Measurements from ENCODE around the gene MAX.

The MAX gene

GRCh38 chr14:65072937-65073336 is 29.4 kb downstream of the MAX start:
- peaks cover 24% of the 10 kb centered on the region for H3K4me1 ChIP-seq (ENCODE audit: control insufficient read depth, insufficient read depth, low read length)
- no peak overlapping the region for H3K27ac ChIP-seq (ENCODE audit: low read length)
- no peaks in the 10 kb centered on the region for H3K9me3 ChIP-seq (ENCODE audit: control insufficient read depth in 2 of 2, low read length in 2 of 2)
- H3K36me3 ChIP-seq (ENCODE audit: control insufficient read depth in 2 of 2, insufficient read depth in 2 of 2, low read length in 2 of 2) = peaks cover 16 to 26% of the 10 kb centered on the region in 2 donors
- no peaks in the 10 kb centered on the region for H3K27me3 ChIP-seq (ENCODE audit: control insufficient read depth in 1 of 2, insufficient read depth in 2 of 2, low read length in 2 of 2)
- no peak overlapping the region for H3K4me3 ChIP-seq (ENCODE audit: low read length in 2 of 2)
- H3K9ac ChIP-seq (ENCODE audit: low read length in 2 of 2) = no peak overlapping the region

GRCh38 chr14:65072256-65072655 is 30.1 kb downstream of the MAX start:
- H3K4me1 ChIP-seq (ENCODE audit: control insufficient read depth, insufficient read depth, low read length) = peaks cover 24% of the 10 kb centered on the region
- H3K27me3 ChIP-seq (ENCODE audit: control insufficient read depth in 1 of 2, insufficient read depth in 2 of 2, low read length in 2 of 2) = no peaks in the 10 kb centered on the region
- no peak overlapping the region for H3K4me3 ChIP-seq (ENCODE audit: low read length in 2 of 2)
- no peak overlapping the region for H3K27ac ChIP-seq (ENCODE audit: low read length)
- H3K9ac ChIP-seq (ENCODE audit: low read length in 2 of 2) = no peak overlapping the region
- H3K9me3 ChIP-seq (ENCODE audit: control insufficient read depth in 2 of 2, low read length in 2 of 2) = no peaks in the 10 kb centered on the region
- H3K36me3 ChIP-seq (ENCODE audit: control insufficient read depth in 2 of 2, insufficient read depth in 2 of 2, low read length in 2 of 2) = peaks cover 11 to 19% of the 10 kb centered on the region in 2 donors

GRCh38 chr14:65071544-65071943 is 30.8 kb downstream of the MAX start:
- H3K9me3 ChIP-seq (ENCODE audit: control insufficient read depth in 2 of 2, low read length in 2 of 2) = no peaks in the 10 kb centered on the region
- no peak overlapping the region for H3K9ac ChIP-seq (ENCODE audit: low read length in 2 of 2)
- H3K36me3 ChIP-seq (ENCODE audit: control insufficient read depth in 2 of 2, insufficient read depth in 2 of 2, low read length in 2 of 2) = peaks cover 7 to 14% of the 10 kb centered on the region in 2 donors
- no peaks in the 10 kb centered on the region for H3K27me3 ChIP-seq (ENCODE audit: control insufficient read depth in 1 of 2, insufficient read depth in 2 of 2, low read length in 2 of 2)
- H3K27ac ChIP-seq (ENCODE audit: low read length) = no peak overlapping the region
- peaks cover 24% of the 10 kb centered on the region for H3K4me1 ChIP-seq (ENCODE audit: control insufficient read depth, insufficient read depth, low read length)
- H3K4me3 ChIP-seq (ENCODE audit: low read length in 2 of 2) = no peak overlapping the region

- no peaks in the 10 kb centered on the region for H3K27me3 ChIP-seq (ENCODE audit: control insufficient read depth in 1 of 2, insufficient read depth in 2 of 2, low read length in 2 of 2)
- H3K4me3 ChIP-seq (ENCODE audit: low read length in 2 of 2) = peak overlapping the region in 1 of 2 donors; percentile 64
- peaks cover 24% of the 10 kb centered on the region for H3K4me1 ChIP-seq (ENCODE audit: control insufficient read depth, insufficient read depth, low read length)
- no peak overlapping the region for H3K9ac ChIP-seq (ENCODE audit: low read length in 2 of 2)
- no peaks in the 10 kb centered on the region for H3K9me3 ChIP-seq (ENCODE audit: control insufficient read depth in 2 of 2, low read length in 2 of 2)
- H3K36me3 ChIP-seq (ENCODE audit: control insufficient read depth in 2 of 2, insufficient read depth in 2 of 2, low read length in 2 of 2) = peaks cover 13 to 16% of the 10 kb centered on the region in 2 donors
- H3K27ac ChIP-seq (ENCODE audit: low read length) = no peak overlapping the region
These were observed 31.8 kb downstream of the MAX start for GRCh38 chr14:65070471-65070976.

- Histone ChIP-seq H3K27ac (ENCODE audit: low read length) (no peak overlapping the region), H3K9me3 (ENCODE audit: control insufficient read depth in 2 of 2, low read length in 2 of 2) (no peaks in the 10 kb centered on the region), H3K36me3 (ENCODE audit: control insufficient read depth in 2 of 2, insufficient read depth in 2 of 2, low read length in 2 of 2) (peaks cover 18 to 22% of the 10 kb centered on the region in 2 donors), H3K9ac (ENCODE audit: low read length in 2 of 2) (no peak overlapping the region), H3K4me3 (ENCODE audit: low read length in 2 of 2) (peak overlapping the region in 1 of 2 donors; percentile 64), H3K27me3 (ENCODE audit: control insufficient read depth in 1 of 2, insufficient read depth in 2 of 2, low read length in 2 of 2) (no peaks in the 10 kb centered on the region), H3K4me1 (ENCODE audit: control insufficient read depth, insufficient read depth, low read length) (peaks cover 24% of the 10 kb centered on the region)
These were observed 32.4 kb downstream of the MAX start for GRCh38 chr14:65069874-65070413.

- Histone ChIP-seq H3K27ac (ENCODE audit: low read length) (no peak overlapping the region), H3K9ac (ENCODE audit: low read length in 2 of 2) (no peak overlapping the region), H3K27me3 (ENCODE audit: control insufficient read depth in 1 of 2, insufficient read depth in 2 of 2, low read length in 2 of 2) (no peaks in the 10 kb centered on the region), H3K9me3 (ENCODE audit: control insufficient read depth in 2 of 2, low read length in 2 of 2) (no peaks in the 10 kb centered on the region), H3K36me3 (ENCODE audit: control insufficient read depth in 2 of 2, insufficient read depth in 2 of 2, low read length in 2 of 2) (peaks cover 41 to 51% of the 10 kb centered on the region in 2 donors), H3K4me3 (ENCODE audit: low read length in 2 of 2) (no peak overlapping the region), H3K4me1 (ENCODE audit: control insufficient read depth, insufficient read depth, low read length) (peaks cover 12% of the 10 kb centered on the region)
These were observed 36.6 kb downstream of the MAX start for GRCh38 chr14:65065719-65066118.

- Histone ChIP-seq H3K27ac (ENCODE audit: low read length) (no peak overlapping the region), H3K4me3 (ENCODE audit: low read length in 2 of 2) (no peak overlapping the region), H3K9ac (ENCODE audit: low read length in 2 of 2) (no peak overlapping the region), H3K9me3 (ENCODE audit: control insufficient read depth in 2 of 2, low read length in 2 of 2) (no peaks in the 10 kb centered on the region), H3K4me1 (ENCODE audit: control insufficient read depth, insufficient read depth, low read length) (no peaks in the 10 kb centered on the region), H3K27me3 (ENCODE audit: control insufficient read depth in 1 of 2, insufficient read depth in 2 of 2, low read length in 2 of 2) (no peaks in the 10 kb centered on the region), H3K36me3 (ENCODE audit: control insufficient read depth in 2 of 2, insufficient read depth in 2 of 2, low read length in 2 of 2) (peaks cover 34 to 46% of the 10 kb centered on the region in 2 donors)
These were observed 39.9 kb downstream of the MAX start for GRCh38 chr14:65062096-65063075.

- Histone ChIP-seq H3K36me3 (ENCODE audit: control insufficient read depth in 2 of 2, insufficient read depth in 2 of 2, low read length in 2 of 2) (peaks cover 18 to 38% of the 10 kb centered on the region in 2 donors), H3K4me1 (ENCODE audit: control insufficient read depth, insufficient read depth, low read length) (no peaks in the 10 kb centered on the region), H3K27ac (ENCODE audit: low read length) (no peak overlapping the region), H3K4me3 (ENCODE audit: low read length in 2 of 2) (no peak overlapping the region), H3K9ac (ENCODE audit: low read length in 2 of 2) (no peak overlapping the region), H3K9me3 (ENCODE audit: control insufficient read depth in 2 of 2, low read length in 2 of 2) (no peaks in the 10 kb centered on the region), H3K27me3 (ENCODE audit: control insufficient read depth in 1 of 2, insufficient read depth in 2 of 2, low read length in 2 of 2) (no peaks in the 10 kb centered on the region)
These were observed 44.6 kb downstream of the MAX start for GRCh38 chr14:65057695-65058094.

- Histone ChIP-seq H3K9ac (ENCODE audit: low read length in 2 of 2) (no peak overlapping the region), H3K4me3 (ENCODE audit: low read length in 2 of 2) (no peak overlapping the region), H3K27ac (ENCODE audit: low read length) (no peak overlapping the region), H3K9me3 (ENCODE audit: control insufficient read depth in 2 of 2, low read length in 2 of 2) (no peaks in the 10 kb centered on the region), H3K36me3 (ENCODE audit: control insufficient read depth in 2 of 2, insufficient read depth in 2 of 2, low read length in 2 of 2) (peaks cover 0 to 21% of the 10 kb centered on the region in 2 donors), H3K4me1 (ENCODE audit: control insufficient read depth, insufficient read depth, low read length) (no peaks in the 10 kb centered on the region), H3K27me3 (ENCODE audit: control insufficient read depth in 1 of 2, insufficient read depth in 2 of 2, low read length in 2 of 2) (no peaks in the 10 kb centered on the region)
These were observed 47.7 kb downstream of the MAX start for GRCh38 chr14:65054471-65055085.

GRCh38 chr14:65053466-65053865 is 48.9 kb downstream of the MAX start:
- Histone ChIP-seq H3K27ac (ENCODE audit: low read length) (no peak overlapping the region), H3K4me3 (ENCODE audit: low read length in 2 of 2) (no peak overlapping the region), H3K9me3 (ENCODE audit: control insufficient read depth in 2 of 2, low read length in 2 of 2) (no peaks in the 10 kb centered on the region), H3K4me1 (ENCODE audit: control insufficient read depth, insufficient read depth, low read length) (no peaks in the 10 kb centered on the region), H3K9ac (ENCODE audit: low read length in 2 of 2) (no peak overlapping the region), H3K27me3 (ENCODE audit: control insufficient read depth in 1 of 2, insufficient read depth in 2 of 2, low read length in 2 of 2) (no peaks in the 10 kb centered on the region), H3K36me3 (ENCODE audit: control insufficient read depth in 2 of 2, insufficient read depth in 2 of 2, low read length in 2 of 2) (peaks cover under 1 to 21% of the 10 kb centered on the region in 2 donors)
